VCaP (cell line): Measurements from ENCODE around the gene GNAL.
"Not testable (repeated sequence)": the region's sequence is repeated elsewhere in the genome, so short reads cannot be mapped to it uniquely, and the experiment has no call there.

ENCODE experiments used
- H3K27ac ChIP-seq: fragments of 450-650 bp; 2 replicates; pipeline ENCODE4 v1.5.1; 2017
- TF ChIP-seq, protein P1 (sequence below): fragments of 450-650 bp; conservative IDR thresholded peaks from 2 replicates; pipeline ENCODE4 v1.5.1; 2017; ENCODE audit warnings: mild to moderate bottlenecking, moderate library complexity

GNAL gene

DNA sequence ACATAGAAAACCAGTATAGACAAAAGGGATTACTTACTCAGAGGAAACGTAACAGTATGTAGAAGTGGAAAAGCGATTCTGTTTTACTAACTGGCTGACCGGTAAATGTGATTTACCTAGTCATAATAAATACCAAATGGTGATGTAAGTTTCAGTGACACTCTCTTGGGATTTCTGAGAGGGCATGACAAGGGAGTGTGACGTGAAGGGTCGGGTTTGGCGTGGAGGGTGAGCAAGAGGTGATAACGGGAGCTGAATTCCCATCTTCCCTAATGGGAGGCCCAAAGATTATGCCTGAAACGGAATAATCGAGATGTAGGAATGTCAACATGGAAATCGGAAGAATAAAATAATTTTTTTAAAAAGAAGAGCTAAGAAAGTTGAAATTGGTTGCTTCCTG, 12.7 kb upstream of the GNAL start:
- no peak overlapping the region for H3K27ac ChIP-seq
- TF ChIP-seq, protein P1, sequence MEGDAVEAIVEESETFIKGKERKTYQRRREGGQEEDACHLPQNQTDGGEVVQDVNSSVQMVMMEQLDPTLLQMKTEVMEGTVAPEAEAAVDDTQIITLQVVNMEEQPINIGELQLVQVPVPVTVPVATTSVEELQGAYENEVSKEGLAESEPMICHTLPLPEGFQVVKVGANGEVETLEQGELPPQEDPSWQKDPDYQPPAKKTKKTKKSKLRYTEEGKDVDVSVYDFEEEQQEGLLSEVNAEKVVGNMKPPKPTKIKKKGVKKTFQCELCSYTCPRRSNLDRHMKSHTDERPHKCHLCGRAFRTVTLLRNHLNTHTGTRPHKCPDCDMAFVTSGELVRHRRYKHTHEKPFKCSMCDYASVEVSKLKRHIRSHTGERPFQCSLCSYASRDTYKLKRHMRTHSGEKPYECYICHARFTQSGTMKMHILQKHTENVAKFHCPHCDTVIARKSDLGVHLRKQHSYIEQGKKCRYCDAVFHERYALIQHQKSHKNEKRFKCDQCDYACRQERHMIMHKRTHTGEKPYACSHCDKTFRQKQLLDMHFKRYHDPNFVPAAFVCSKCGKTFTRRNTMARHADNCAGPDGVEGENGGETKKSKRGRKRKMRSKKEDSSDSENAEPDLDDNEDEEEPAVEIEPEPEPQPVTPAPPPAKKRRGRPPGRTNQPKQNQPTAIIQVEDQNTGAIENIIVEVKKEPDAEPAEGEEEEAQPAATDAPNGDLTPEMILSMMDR = no peak

DNA sequence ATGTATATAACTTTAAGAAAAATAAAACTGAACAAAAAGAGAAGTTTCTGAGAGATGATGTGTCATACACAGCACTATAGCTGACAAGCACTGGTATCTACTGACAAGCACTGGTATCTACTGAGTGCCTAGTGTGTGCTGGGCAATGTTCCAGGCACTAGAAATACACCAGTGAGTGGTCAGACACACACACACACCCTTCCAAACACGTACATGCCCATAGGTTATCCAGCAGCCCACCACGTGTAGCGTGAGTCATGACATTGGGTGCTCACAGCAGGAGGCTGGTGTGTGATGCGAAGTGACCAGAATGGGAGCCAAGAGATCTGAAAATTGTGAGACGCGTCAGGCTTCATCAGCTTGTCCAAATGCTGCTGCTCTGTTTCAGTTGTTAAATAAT, 12.2 kb upstream of the GNAL start:
- H3K27ac ChIP-seq = no peak overlapping the region

DNA sequence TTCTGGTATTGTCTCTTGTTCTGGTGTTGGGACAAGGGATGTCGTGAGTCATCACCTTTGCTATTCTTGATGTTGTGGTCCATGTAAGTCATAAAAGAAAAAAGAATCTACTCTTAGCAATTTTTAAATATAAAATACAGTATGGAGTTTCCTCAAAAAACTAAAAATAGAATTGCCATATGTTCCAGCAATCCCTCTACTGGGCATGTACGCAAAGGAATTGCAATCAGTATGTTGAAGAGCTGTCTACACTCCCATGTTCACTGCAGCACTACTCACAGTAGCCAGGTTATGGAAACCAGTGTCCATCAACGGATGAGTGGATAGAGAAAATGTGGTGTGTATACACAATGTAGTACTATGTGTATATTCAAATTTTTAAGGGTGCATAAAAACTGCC, 10.9 kb upstream of the GNAL start:
- TF ChIP-seq, protein P1 = no peak
- no peak overlapping the region for H3K27ac ChIP-seq

More for the DNA sequence above, 12.2 kb upstream of the GNAL start:
- TF ChIP-seq, protein P1 = no peak

DNA sequence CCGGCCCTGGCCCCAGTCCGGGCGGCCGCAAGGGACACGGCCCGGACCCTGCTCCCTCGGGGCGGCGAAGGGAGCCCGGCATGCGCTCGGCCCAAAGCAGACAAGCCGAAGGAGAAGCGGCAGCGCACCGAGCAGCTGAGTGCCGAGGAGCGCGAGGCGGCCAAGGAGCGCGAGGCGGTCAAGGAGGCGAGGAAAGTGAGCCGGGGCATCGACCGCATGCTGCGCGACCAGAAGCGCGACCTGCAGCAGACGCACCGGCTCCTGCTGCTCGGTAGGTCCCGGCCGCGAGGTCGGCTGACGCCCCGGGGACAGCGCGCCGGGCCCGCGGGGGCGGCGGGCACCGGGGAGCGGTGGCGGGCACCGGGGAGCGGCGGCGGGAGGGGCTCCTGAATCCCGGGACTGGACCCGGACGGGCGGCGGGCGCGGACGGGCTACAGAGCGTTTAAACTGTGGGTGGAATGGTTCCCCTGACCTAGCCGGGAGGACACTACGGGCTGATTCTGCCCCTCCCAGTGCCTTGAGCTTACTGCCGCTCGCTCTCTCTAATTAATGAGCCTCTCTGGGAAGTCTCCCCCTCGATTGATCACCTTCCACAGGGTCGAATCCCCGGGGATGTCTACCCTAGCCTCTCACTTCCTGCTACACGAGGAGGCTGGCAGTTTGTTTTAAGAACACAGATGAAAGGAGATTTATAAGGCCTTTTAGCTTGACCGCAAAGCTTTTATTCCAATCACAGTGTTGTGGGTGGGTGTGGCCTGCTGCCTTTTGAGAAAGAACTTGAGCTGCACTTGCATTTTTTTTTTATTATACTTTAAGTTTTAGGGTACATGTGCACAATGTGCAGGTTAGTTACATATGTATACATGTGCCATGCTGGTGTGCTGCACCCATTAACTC, 853 bp downstream of the GNAL start:
- TF ChIP-seq, protein P1 = no peak
- H3K27ac ChIP-seq = no peak overlapping the region

DNA sequence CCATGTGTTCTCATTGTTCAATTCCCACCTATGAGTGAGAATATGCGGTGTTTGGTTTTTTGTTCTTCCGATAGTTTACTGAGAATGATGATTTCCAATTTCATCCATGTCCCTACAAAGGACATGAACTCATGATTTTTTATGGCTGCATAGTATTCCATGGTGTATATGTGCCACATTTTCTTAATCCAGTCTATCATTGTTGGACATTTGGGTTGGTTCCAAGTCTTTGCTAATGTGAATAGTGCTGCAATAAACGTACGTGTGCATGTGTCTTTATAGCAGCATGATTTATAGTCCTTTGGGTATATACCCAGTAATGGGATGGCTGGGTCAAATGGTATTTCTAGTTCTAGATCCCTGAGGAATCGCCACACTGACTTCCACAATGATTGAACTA, 1.6 kb downstream of the GNAL start:
- H3K27ac ChIP-seq = not testable (repeated sequence)

DNA sequence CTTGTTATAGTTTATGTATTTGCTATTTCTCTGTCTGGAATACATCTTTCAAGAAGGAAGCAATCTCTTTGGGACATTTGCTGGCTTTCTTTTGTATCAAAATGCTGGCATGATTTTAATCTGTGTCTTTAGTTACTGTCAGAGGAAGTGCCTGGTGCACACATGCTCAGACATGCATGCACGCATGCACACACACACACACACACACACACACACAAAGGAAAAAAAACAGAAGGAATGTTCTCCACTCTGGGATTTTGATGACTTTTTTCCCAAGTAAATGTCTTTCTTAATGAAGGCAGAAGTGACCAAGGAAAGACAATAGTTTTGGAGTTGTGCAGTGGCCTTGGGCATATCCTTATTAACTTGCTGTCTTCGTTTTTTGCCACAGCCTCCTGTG, 6.7 kb downstream of the GNAL start:
- TF ChIP-seq, protein P1 = no peak
- H3K27ac ChIP-seq = no peak overlapping the region

DNA sequence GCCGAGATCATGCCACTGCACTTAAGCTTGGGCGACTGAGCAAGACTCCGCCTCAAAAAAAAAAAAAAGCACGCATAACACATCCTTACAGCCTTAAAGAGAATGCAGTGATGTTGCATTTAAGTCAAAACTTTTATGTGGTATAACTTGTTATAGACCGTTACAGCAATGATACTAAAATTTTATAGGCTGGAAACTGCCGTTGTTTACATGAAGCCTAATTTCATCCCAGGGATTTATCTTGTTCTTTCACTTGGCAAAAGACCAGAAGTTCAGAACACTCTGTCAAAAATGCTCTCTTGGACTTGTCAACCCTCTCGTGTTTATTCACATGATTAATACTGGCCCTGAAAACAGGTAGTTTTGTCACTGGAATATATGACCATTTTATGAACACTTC, 7.4 kb downstream of the GNAL start:
- no peak overlapping the region for H3K27ac ChIP-seq
- TF ChIP-seq, protein P1 = no peak

DNA sequence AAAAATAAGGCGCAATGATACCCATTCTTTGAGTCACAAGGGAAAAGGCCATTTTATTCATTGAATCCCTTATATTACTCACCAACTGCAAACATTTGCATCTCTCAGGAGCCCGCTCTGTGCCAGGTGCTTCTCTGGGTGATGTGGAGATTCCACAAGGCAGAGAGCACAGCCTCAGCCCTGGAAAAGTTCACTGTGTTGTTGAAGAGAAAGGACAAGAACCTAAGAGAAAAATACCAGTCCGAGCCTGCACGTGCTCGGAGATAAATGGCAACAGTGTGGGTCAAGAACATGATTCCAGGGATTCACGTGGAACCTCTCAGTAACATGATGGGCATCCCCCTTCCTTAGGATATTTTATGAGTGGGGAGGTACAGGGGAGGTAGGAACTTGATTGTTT, 11.8 kb downstream of the GNAL start:
- TF ChIP-seq, protein P1 = no peak
- H3K27ac ChIP-seq = no peak overlapping the region
